COLO829 (cell line): Measurements from ENCODE around the gene HOXC10.
A peak's percentile ranks its signal among the peaks of the same experiment; 100 is the strongest.

Source experiments
- DNase-seq: peaks from one replicate; pipeline ENCODE4 v3.0.0; 2012; ENCODE audit warnings: low spot score

The HOXC10 gene

GRCh38 chr12:53977596-53978445 lies 7.1 kb upstream of the HOXC10 start:
- no peak for DNase-seq

- DNase-seq, result no peak
Measured at GRCh38 chr12:53978477-53979356, 6.2 kb upstream of the HOXC10 start.

GRCh38 chr12:53980104-53980801 lies 4.7 kb upstream of the HOXC10 start:
- DNase-seq, result no peak

- no peak for DNase-seq
Measured at GRCh38 chr12:53980802-53981496, 4.0 kb upstream of the HOXC10 start.

GRCh38 chr12:53981634-53982565 lies 3.0 kb upstream of the HOXC10 start:
- no peak for DNase-seq

GRCh38 chr12:53982648-53983567 lies 2.0 kb upstream of the HOXC10 start:
- no peak for DNase-seq

GRCh38 chr12:53983568-53983949 lies 1.4 kb upstream of the HOXC10 start:
- DNase-seq, result no peak

- DNase-seq, result no peak
Measured at GRCh38 chr12:53983950-53984572, 885 bp upstream of the HOXC10 start.

GRCh38 chr12:53985692-53985993 lies 697 bp downstream of the HOXC10 start:
- DNase-seq, result no peak

- DNase-seq, result no peak
Measured at GRCh38 chr12:53985994-53986685, 1.2 kb downstream of the HOXC10 start.

GRCh38 chr12:53986686-53987483 lies 1.9 kb downstream of the HOXC10 start:
- DNase-seq, result no peak

GRCh38 chr12:53987787-53988230 lies 2.9 kb downstream of the HOXC10 start:
- DNase-seq, result no peak

- no peak for DNase-seq
Measured at GRCh38 chr12:53988541-53989226, 3.7 kb downstream of the HOXC10 start.

GRCh38 chr12:53989227-53990113 lies 4.5 kb downstream of the HOXC10 start:
- DNase-seq, result peak; percentile 45

GRCh38 chr12:53990311-53991076 lies 5.5 kb downstream of the HOXC10 start:
- no peak for DNase-seq
